Mesothelial cell of epicardium (in vitro differentiated cells): ENCODE results near the gene PNLIPRP2. TPM values are rescaled to one million over a fixed set of nuclear protein-coding genes. Genes with fewer than 3 reads are reported as not detected.

Experiments used
- DNase-seq, 2 experiments: peaks; one replicate each; pipeline ENCODE4 v3.0.0; 2021; ENCODE audit warnings: low spot score in 2 of 2; ENCODE audit not compliant: unreplicated experiment in 2 of 2
- H3K27ac Mint-ChIP-seq: 2 replicates; pipeline ENCODE4 v1.8.0; 2021; ENCODE audit warnings: mixed read lengths
- H3K27me3 Mint-ChIP-seq: 2 replicates; pipeline ENCODE4 v1.8.0; 2021; ENCODE audit warnings: low read depth, mixed read lengths
- H3K36me3 Mint-ChIP-seq: 2 replicates; pipeline ENCODE4 v1.8.0; 2021; ENCODE audit warnings: mixed read lengths
- H3K4me1 Mint-ChIP-seq: 2 replicates; pipeline ENCODE4 v1.8.0; 2021; ENCODE audit warnings: mixed read lengths
- H3K4me3 Mint-ChIP-seq: 2 replicates; pipeline ENCODE4 v1.8.0; 2021; ENCODE audit warnings: mild to moderate bottlenecking, moderate library complexity, mixed read lengths
- H3K9me3 Mint-ChIP-seq: 2 replicates; pipeline ENCODE4 v1.8.0; 2021; ENCODE audit warnings: mixed read lengths
- total RNA-seq: library from RNA; stranded (reverse); gene quantifications from 3 replicates; pipeline ENCODE4 v1.2.1, GENCODE V29; 2021
- TF ChIP-seq, protein P1 (sequence below): fragments of 200-600 bp; sonication (generic); IDR thresholded peaks from one replicate; pipeline ENCODE4 v1.5.0; 2021; ENCODE audit warnings: antibody characterized with exemption; ENCODE audit not compliant: unreplicated experiment

The PNLIPRP2 gene
- total RNA-seq, 1 donor from 2014 or later = not detected

DNA sequence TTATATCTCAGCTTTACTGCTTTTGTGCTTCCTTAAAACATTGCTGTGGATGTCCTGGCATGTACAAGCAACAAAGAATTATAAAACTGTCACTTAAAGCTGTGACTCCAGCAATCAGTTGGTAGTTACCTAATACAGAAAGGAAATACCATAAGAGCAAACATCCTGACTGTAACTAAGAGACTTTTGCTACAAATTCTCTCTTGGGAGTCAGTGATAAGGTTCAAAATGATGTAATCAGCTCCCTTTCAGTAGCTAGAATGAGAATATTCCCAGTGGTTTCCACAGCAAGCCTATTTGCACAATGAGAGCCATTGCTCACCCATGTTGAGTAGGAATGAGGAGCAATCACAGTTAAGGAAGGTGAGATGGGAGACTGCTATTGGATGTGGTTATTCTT is 22.4 kb upstream of the PNLIPRP2 start:
- H3K9me3 Mint-ChIP-seq = no peaks in the 10 kb centered on the region
- no peak overlapping the region for H3K4me3 Mint-ChIP-seq
- DNase-seq = no peak
- no peaks in the 10 kb centered on the region for H3K36me3 Mint-ChIP-seq
- TF ChIP-seq, protein P1, sequence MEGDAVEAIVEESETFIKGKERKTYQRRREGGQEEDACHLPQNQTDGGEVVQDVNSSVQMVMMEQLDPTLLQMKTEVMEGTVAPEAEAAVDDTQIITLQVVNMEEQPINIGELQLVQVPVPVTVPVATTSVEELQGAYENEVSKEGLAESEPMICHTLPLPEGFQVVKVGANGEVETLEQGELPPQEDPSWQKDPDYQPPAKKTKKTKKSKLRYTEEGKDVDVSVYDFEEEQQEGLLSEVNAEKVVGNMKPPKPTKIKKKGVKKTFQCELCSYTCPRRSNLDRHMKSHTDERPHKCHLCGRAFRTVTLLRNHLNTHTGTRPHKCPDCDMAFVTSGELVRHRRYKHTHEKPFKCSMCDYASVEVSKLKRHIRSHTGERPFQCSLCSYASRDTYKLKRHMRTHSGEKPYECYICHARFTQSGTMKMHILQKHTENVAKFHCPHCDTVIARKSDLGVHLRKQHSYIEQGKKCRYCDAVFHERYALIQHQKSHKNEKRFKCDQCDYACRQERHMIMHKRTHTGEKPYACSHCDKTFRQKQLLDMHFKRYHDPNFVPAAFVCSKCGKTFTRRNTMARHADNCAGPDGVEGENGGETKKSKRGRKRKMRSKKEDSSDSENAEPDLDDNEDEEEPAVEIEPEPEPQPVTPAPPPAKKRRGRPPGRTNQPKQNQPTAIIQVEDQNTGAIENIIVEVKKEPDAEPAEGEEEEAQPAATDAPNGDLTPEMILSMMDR = no peak
- H3K27ac Mint-ChIP-seq = no peak overlapping the region
- H3K4me1 Mint-ChIP-seq = no peaks in the 10 kb centered on the region
- peaks cover 53% of the 10 kb centered on the region for H3K27me3 Mint-ChIP-seq

DNA sequence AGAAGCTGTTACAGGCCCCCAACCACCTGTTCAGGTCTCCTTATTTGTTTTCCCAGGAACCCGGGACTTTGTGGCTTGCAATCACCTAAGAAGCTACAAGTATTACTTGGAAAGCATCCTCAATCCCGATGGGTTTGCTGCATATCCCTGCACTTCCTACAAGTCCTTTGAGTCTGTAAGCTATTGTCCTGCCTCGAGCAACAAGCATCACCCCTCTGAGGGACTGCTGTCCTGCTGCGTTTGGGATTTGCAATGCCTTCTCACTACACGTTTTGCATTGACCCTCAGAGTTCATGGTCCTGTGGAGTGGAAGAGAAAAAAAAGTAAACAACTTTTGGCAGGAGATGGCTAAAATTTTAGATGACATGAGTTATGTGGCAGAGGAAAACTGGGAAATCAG is 20.8 kb upstream of the PNLIPRP2 start:
- TF ChIP-seq, protein P1 = no peak
- H3K27ac Mint-ChIP-seq = no peak overlapping the region
- H3K27me3 Mint-ChIP-seq = peaks cover 43% of the 10 kb centered on the region
- no peak overlapping the region for H3K4me3 Mint-ChIP-seq
- H3K4me1 Mint-ChIP-seq = no peaks in the 10 kb centered on the region
- DNase-seq = no peak
- no peaks in the 10 kb centered on the region for H3K9me3 Mint-ChIP-seq
- no peaks in the 10 kb centered on the region for H3K36me3 Mint-ChIP-seq

DNA sequence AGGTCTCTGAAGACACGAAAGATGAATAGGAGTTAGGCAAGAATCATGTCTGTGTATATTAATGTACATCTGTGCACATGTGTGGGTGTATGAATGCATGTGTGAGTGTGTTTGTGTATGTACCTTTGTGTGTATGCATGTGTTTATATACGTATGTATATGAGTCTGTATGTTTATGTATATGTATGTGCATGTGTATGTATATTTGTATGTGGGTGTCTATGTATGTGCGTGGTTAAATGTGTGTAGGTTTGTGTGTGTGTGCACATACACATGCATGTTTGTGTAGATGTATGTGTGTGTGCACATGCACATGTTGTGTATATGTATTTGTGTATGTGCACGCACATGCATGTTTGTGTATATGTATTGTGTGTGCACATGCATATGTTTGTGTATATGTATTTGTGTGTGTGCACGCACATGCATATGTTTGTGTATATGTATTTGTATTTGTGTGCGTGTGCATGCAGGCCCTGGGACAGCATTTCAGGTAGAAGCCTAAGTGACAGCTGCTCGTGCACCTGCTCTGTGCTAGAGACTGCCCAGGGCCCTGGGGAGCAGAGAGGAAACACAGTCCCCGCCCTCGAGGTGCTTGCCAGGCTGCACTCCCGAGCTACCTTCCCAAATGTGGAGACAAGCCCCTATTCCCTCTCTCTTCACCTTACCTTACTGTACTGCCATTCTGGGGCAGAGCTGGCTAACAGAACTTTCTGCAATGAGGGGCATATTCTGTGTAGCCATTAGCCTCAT is 17.9 kb upstream of the PNLIPRP2 start:
- peaks cover 26% of the 10 kb centered on the region for H3K27me3 Mint-ChIP-seq
- H3K4me1 Mint-ChIP-seq = no peaks in the 10 kb centered on the region
- no peaks in the 10 kb centered on the region for H3K36me3 Mint-ChIP-seq
- TF ChIP-seq, protein P1 = no peak
- no peak overlapping the region for H3K27ac Mint-ChIP-seq
- no peak overlapping the region for H3K4me3 Mint-ChIP-seq
- no peak for DNase-seq
- H3K9me3 Mint-ChIP-seq = no peaks in the 10 kb centered on the region

DNA sequence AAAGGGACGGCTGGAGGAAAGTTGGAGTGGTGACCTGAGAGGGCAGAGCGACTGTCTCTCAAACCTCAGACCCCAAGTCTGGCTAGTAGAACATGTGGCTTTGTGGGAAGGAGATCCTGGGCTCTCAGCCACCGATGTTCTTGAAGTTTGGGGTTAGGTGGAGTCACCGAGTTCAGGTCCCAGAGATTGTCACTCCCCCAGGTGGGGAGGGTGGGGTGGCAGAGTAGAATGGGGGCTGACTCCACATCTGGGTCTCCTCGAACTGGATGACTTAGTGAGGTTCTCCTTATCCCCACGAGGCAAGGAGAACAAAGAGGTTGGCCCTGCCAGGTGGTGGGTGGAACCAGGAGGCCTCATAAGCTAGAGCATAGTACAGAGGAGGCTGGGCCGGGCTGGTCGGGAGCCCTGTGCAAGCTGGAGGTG is 14.7 kb upstream of the PNLIPRP2 start:
- Mint-ChIP-seq H3K4me3 (no peak overlapping the region), H3K27ac (no peak overlapping the region), H3K36me3 (no peaks in the 10 kb centered on the region), H3K9me3 (no peaks in the 10 kb centered on the region), H3K4me1 (no peaks in the 10 kb centered on the region), H3K27me3 (peaks cover 13% of the 10 kb centered on the region)
- TF ChIP-seq, protein P1 = no peak
- no peak for DNase-seq

DNA sequence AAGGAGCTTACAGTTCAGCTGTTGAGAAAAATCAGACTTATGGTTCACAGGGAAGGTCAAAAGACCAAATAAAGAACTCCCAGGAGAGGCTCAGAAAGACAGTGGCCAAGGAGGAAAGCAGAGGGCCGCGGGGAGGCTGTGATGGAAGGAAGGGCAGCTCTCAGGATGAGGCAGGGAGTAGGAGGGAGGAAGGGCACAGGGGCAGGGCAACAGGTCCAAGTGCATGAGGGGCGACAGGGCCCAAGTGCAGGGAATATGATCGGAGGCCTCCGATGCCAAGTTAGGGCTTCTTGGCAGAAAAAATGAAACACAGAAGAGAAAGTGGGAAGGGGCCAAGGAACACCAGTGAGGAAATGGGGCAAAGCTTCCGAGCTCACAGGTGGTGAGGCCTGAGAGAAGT is 13.4 kb upstream of the PNLIPRP2 start:
- Mint-ChIP-seq H3K4me3 (no peak overlapping the region), H3K36me3 (no peaks in the 10 kb centered on the region), H3K27ac (no peak overlapping the region), H3K27me3 (peaks cover 8% of the 10 kb centered on the region), H3K9me3 (no peaks in the 10 kb centered on the region), H3K4me1 (no peaks in the 10 kb centered on the region)
- DNase-seq = no peak
- TF ChIP-seq, protein P1 = no peak
